GM12892 (cell line): ENCODE measurements around the gene GRIN2C.

Experiments used
- POLR2A ChIP-seq: IDR thresholded peaks from 2 replicates; pipeline ENCODE4 v1.6.1; 2011; ENCODE audit warnings: low read depth, low read length, control low read depth
- POLR2AphosphoS5 ChIP-seq: IDR thresholded peaks from 2 replicates; pipeline ENCODE4 v1.6.1; 2011; ENCODE audit warnings: low read depth, low read length, control low read depth
- TAF1 ChIP-seq: IDR thresholded peaks from 2 replicates; pipeline ENCODE4 v1.6.1; 2011; ENCODE audit warnings: low read depth, mild to moderate bottlenecking, control low read depth, low read length, borderline replicate concordance

GRCh38 chr17:74839990-74840852, 19.5 kb downstream of the GRIN2C start:
- TF ChIP-seq POLR2A (no peak), TAF1 (no peak), POLR2AphosphoS5 (no peak)
